ENCODE measurements around the gene SMIM5. TPM values are rescaled to one million over a fixed set of nuclear protein-coding genes. Genes with fewer than 3 reads are reported as not detected.

The SMIM5 gene
- total RNA-seq, 2 donors from 2014 or later = 6.4 to 12.0 TPM

GRCh38 chr17:75672011-75672410 is 38.8 kb downstream of the SMIM5 start:
- TF ChIP-seq, protein P1, sequence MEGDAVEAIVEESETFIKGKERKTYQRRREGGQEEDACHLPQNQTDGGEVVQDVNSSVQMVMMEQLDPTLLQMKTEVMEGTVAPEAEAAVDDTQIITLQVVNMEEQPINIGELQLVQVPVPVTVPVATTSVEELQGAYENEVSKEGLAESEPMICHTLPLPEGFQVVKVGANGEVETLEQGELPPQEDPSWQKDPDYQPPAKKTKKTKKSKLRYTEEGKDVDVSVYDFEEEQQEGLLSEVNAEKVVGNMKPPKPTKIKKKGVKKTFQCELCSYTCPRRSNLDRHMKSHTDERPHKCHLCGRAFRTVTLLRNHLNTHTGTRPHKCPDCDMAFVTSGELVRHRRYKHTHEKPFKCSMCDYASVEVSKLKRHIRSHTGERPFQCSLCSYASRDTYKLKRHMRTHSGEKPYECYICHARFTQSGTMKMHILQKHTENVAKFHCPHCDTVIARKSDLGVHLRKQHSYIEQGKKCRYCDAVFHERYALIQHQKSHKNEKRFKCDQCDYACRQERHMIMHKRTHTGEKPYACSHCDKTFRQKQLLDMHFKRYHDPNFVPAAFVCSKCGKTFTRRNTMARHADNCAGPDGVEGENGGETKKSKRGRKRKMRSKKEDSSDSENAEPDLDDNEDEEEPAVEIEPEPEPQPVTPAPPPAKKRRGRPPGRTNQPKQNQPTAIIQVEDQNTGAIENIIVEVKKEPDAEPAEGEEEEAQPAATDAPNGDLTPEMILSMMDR (IDR thresholded peaks at IDR 0.05) = no peak
- peaks cover 55% of the 10 kb centered on the region for H3K36me3 ChIP-seq
- no peak overlapping the region for H3K27ac ChIP-seq
- no peaks in the 10 kb centered on the region for H3K27me3 ChIP-seq
- no peaks in the 10 kb centered on the region for H3K9me3 ChIP-seq
- no peak for DNase-seq (ENCODE audit: low spot score)
- H3K4me1 ChIP-seq = peaks cover 0 to 26% of the 10 kb centered on the region in 2 donors
- H3K4me3 ChIP-seq = no peak overlapping the region

DNA sequence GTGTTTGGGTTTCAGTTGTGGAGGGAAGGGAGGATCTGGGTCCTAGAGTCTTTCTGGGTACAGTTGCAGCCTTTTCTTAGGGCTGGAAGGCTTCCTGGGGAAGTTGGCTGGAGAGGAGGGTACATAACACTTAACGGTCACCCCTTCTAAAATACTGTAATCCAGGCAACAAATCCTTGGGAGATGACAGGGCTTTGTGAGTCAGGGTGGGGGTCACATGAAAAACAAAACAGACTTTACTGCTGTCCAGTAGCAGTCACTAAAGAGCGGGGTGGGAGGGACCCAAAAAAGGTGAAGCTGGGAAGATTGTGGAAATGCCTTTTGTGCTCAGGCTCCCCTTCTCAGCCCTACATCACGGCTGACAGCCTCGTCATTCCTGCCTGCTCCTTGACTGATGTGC is 40.3 kb downstream of the SMIM5 start:
- TF ChIP-seq, protein P1 (IDR thresholded peaks at IDR 0.05) = no peak
- Histone ChIP-seq H3K27me3 (no peaks in the 10 kb centered on the region), H3K9me3 (no peaks in the 10 kb centered on the region), H3K36me3 (peaks cover 60% of the 10 kb centered on the region), H3K27ac (no peak overlapping the region), H3K4me1 (peaks cover 0 to 16% of the 10 kb centered on the region in 2 donors), H3K4me3 (no peak overlapping the region)
- no peak for DNase-seq (ENCODE audit: low spot score)

GRCh38 chr17:75676461-75676860 is 43.2 kb downstream of the SMIM5 start:
- no peaks in the 10 kb centered on the region for H3K27me3 ChIP-seq
- no peak overlapping the region for H3K27ac ChIP-seq
- H3K9me3 ChIP-seq = no peaks in the 10 kb centered on the region
- peaks cover 34% of the 10 kb centered on the region for H3K36me3 ChIP-seq
- H3K4me1 ChIP-seq = peaks cover 0 to 24% of the 10 kb centered on the region in 2 donors
- no peak for DNase-seq (ENCODE audit: low spot score)
- TF ChIP-seq, protein P1 (IDR thresholded peaks at IDR 0.05) = no peak
- H3K4me3 ChIP-seq = no peak overlapping the region

GRCh38 chr17:75679706-75680211 is 46.5 kb downstream of the SMIM5 start:
- Histone ChIP-seq H3K9me3 (no peaks in the 10 kb centered on the region), H3K36me3 (peaks cover 8% of the 10 kb centered on the region), H3K27ac (peak overlapping the region; percentile 35 to 46), H3K27me3 (no peaks in the 10 kb centered on the region), H3K4me1 (peaks cover 0 to 32% of the 10 kb centered on the region in 2 donors), H3K4me3 (no peak overlapping the region)
- DNase-seq (ENCODE audit: low spot score) = no peak
- TF ChIP-seq, protein P1 (IDR thresholded peaks at IDR 0.05) = peak; percentile 15 to 62

DNA sequence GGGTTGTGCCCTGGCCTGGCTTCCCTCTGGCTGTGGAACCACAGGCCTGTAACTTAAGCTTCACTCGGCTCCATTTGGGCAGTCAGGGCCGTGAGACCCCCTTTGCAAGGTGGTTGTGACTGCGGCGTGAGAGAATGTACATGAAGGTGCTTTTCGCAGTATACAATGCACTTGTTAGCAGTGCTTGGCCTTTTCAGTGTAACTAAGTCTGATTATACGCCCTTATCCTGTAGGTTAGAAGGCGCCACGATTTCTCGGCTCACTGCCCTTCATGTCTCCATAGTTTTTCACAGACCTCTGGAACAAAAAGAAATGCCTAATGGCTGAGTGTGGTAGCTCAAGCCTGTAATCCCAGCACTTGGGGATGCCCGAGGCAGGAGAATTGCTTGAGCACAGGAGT is 47.2 kb downstream of the SMIM5 start:
- H3K36me3 ChIP-seq = peaks cover 8% of the 10 kb centered on the region
- H3K4me1 ChIP-seq = peaks cover 0 to 33% of the 10 kb centered on the region in 2 donors
- no peak for DNase-seq (ENCODE audit: low spot score)
- peak overlapping the region; percentile 20 to 35 for H3K27ac ChIP-seq
- no peaks in the 10 kb centered on the region for H3K27me3 ChIP-seq
- no peaks in the 10 kb centered on the region for H3K9me3 ChIP-seq
- TF ChIP-seq, protein P1 (IDR thresholded peaks at IDR 0.05) = no peak
- H3K4me3 ChIP-seq = no peak overlapping the region

- Histone ChIP-seq H3K4me1 (peaks cover 0 to 41% of the 10 kb centered on the region in 2 donors), H3K36me3 (peaks cover 8% of the 10 kb centered on the region), H3K9me3 (no peaks in the 10 kb centered on the region), H3K27me3 (no peaks in the 10 kb centered on the region), H3K4me3 (no peak overlapping the region), H3K27ac (peak overlapping the region in 1 of 2 donors; percentile 35)
- TF ChIP-seq, protein P1 (IDR thresholded peaks at IDR 0.05) = no peak
- DNase-seq (ENCODE audit: low spot score) = no peak
Observed at GRCh38 chr17:75681289-75681688, 48.1 kb downstream of the SMIM5 start.

Data from right atrium auricular region (tissue), 2 donors.